NCI-H2227 (cell line): Measurements from ENCODE around the gene PROB1.
"Not testable (repeated sequence)": the region's sequence is repeated elsewhere in the genome, so short reads cannot be mapped to it uniquely, and the experiment has no call there.

Source experiments
- DNase-seq: peaks from one replicate; lab custom pipeline; 2025; ENCODE audit not compliant: unreplicated experiment; lab: John Stamatoyannopoulos, UW

Gene PROB1

GRCh38 chr5:139393497-139394122, 1.3 kb downstream of the PROB1 start:
- no peak for DNase-seq

GRCh38 chr5:139392678-139393496, 2.0 kb downstream of the PROB1 start:
- no peak for DNase-seq

GRCh38 chr5:139392324-139392677, 2.6 kb downstream of the PROB1 start:
- no peak for DNase-seq

GRCh38 chr5:139391570-139392323, 3.2 kb downstream of the PROB1 start:
- DNase-seq: no peak

DNA sequence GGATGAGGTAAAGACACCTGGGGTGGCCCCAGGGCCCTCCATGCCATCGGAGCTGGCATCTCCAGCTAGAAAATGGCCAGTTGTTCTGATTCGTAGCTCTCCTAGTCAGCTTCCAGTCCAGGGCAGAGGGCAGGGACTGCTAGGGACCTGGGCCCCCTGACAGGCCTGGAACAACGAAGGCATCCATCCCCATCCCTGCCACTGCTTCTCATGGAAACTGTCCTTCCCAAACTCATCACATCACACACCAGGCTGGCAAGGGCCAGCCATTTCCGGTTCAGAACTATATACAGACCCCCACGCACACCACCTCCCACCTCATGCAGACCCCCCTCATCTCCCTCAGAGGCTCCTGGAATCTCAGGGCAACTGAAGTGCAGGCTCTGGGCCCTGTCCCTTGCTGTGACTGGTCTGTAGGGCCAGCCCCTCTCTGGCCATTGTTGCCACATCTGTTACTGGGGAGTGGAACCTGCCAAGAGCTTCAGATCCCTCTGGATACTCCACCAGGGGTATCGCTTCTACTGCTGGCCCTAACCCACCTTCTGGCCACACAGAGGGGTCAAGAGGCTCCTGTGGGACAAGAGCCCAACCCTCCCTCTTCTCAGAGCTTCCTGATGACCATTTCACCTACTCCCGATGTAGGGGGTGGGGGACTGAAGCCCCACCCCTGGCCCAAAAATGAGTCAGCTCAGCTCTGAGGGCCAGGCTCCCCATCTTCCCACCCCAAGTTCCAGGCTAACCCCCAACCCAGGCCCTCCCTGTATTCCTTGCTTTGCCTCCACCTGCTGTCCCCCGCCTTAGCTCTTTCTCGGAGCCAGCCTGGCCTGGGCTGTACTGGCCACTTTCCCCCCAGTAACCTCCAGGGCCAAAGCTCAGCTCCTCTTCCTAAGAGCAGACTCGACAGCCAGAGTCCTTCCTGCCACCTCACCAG, 4.0 kb downstream of the PROB1 start:
- DNase-seq: no peak

- no peak for DNase-seq
Observed at GRCh38 chr5:139389701-139390638, 4.9 kb downstream of the PROB1 start, which contains the start of gene MZB1. Gene MZB1, minus strand, starts transcription at chr5:139389913. Its CDS starts 57 bp downstream, at chr5:139389856.

DNA sequence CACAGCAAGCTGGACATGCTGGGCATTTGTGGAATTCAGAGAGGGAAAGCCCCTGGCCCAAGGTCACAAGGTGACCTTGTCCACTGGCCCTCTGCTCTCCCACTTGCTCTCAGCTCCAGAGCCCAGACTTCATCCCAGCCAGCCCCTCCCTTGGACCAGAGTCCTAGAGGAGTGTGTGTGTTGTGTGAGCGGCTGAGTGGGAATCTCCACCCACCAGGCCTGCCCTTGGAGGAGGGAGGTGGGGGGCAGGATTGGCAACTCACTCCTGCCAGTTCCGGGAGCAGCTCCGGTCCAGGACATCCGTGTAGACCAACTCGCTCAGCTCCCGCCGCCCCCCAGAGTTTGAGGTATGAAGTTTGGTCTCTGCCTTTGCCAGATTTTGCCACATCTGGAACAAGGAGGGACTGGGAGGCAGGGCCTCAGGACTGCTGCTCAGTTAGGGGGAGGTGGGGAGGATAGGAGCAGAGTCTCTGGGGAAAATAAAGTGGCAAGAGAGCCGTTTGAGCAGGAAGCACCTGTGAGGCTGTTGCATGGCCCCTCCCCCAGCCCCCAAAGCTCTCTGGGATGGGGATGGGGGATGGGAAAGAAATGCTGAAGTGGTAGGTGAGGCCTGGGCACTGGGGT, 6.6 kb downstream of the PROB1 start:
- no peak for DNase-seq

DNA sequence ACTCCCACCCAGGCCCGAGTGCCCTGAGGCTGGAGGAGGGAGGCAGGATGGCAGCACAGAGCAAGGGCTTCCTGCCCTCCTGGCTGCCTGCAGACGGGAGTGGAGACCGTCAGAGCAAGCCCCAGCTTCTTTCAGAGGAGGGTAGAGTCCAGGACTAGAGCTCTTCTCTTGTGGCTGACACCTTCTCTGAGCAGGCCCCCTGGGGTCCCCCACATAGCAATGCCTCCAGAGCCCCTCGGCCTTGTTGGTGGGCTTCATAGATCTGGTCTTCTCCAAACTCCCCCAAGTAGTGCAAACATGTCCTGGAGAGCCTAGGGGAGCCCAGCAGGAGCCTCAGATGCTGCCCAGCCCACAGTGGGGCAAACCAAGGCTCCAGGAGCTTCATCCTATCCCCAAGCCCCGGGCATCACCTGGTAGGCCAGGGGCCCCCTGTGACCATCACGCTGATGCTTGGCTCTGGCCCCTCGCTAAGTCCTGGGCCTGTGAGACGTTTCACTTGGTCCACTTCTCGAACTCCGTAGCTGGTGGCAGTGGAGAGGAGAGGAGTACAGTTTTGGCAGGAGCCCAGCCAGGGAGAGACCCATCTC, 7.2 kb downstream of the PROB1 start:
- no peak for DNase-seq

GRCh38 chr5:139386956-139387355, 7.9 kb downstream of the PROB1 start:
- DNase-seq: not testable (repeated sequence)

- no peak for DNase-seq
Observed at GRCh38 chr5:139386050-139386438, 8.9 kb downstream of the PROB1 start.

- DNase-seq: no peak
Observed at GRCh38 chr5:139385061-139386049, 9.5 kb downstream of the PROB1 start.

- no peak for DNase-seq
Observed at GRCh38 chr5:139384591-139385051, 10.3 kb downstream of the PROB1 start.

DNA sequence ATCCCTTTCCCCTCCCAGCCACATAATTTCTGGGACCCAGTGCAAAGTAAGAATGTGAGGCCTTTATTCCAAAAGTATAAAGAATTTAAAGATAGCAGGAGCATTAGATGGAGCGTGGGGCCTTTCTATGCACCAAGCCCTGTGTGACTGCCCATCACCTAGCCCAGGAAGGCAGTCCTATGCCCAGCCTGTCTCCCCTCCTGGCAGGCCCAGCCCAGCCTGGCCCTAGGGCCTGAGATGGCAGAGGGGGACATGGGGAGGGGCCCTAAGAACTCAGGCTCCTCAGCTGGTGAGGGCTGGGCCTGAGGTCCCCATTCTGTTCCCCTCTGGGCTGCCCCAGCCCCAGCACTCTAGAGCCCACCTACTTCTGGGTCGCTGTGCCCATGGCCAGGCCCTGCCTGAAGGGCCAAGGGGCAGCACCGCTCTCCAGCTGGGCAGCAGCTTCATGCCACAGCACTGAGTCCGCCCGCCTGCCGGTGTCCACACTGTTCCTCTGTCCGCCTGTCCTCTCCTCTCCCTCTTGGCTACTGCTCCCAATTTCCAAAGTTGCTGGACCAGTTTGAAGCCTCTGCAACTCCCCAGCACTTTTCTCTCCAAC, 10.8 kb downstream of the PROB1 start:
- no peak for DNase-seq

DNA sequence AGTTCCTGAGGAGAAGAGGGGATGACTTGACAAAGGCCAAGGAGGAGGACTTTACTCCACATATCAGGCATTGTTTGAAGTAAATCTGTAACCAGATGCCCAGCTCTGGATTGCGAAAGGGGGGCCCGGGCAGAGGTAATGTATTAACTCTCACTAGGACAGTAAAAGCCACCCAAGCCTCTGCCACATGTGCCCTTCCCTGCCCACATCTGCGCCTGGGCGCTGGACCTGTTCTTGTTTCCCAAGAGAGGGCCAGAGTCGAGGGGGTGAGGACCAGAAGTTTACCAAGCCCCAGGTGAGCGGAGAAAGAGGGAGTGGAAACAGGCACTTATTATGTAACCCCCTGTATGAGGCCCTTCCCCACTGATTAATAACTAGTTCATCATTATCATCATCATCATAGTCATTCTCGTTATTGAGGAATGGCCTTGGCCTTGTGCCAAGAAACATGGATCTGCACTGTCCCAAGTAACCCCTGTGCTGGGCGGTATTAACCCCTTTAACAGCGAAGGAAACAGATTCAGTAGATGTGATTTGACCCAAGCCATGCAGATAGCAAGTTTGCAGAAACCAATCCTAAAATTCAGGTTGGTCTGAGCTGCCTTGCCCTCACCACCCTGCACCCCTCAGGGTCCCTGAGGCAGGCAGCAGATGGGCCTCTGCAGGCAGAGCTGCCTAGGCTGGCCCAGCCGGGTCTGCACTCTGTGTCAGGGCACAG, 11.5 kb downstream of the PROB1 start, which contains the start of gene SLC23A1:
TSS of gene SLC23A1 (minus strand) at position 23 of the 718 bp plus-strand sequence. CDS start 44 bp downstream, outside the sequence.
- DNase-seq: no peak

DNA sequence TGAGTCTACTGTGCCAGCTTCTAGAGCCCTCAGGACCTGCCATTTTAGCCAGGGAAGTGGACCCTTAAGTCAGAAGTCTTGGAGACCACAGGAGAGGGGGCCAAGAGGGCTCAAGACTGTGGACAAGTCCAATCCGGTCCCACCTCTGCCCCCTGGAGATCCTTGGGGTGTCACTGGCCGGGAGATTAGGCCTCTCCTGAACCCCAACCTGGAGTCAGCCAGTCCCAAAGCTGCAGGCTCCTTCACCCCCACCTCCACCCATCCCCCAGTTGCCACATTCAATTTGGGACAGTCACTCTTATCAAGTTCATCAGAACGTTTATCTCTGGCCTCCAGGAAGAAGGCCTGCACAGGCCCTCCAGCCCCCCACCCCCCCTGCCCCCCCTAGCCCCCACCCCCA, 12.1 kb downstream of the PROB1 start:
- DNase-seq: no peak
